IPS-18c (cell line): Measurements from ENCODE around the gene ETNK1.
"Not testable (repeated sequence)": the region's sequence is repeated elsewhere in the genome, so short reads cannot be mapped to it uniquely, and the experiment has no call there.

Experiments
- H3K4me3 ChIP-seq: 2 replicates; pipeline ENCODE4 v1.7.0; 2013; ENCODE audit warnings: low read depth, mild to moderate bottlenecking, low read length, moderate library complexity; ENCODE audit not compliant: insufficient read depth
- H3K9me3 ChIP-seq: one replicate; pipeline ENCODE4 v1.6.1; 2013; ENCODE audit warnings: mild to moderate bottlenecking, low read length, moderate library complexity; ENCODE audit not compliant: control insufficient read depth, insufficient read depth

Gene ETNK1

DNA sequence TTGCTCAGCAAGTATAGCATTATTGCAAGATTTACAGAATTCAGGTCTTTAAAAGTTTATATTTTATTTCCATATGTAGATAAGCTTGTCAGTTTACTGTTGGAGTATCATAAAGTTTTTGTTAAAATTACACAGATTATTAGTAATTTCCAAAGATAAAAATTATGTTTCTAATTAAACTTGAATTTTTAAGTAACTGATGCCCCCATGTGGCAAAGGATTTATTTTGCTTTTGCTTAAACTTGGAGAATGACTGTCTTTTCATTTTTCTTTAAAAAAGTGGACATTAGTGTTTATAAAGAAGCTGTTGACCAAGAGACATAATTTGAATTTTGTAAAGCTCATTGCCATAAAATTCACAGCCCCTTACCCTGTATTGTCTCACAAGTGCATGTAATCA is 45.8 kb downstream of the ETNK1 start:
- Histone ChIP-seq H3K4me3 (no peak overlapping the region), H3K9me3 (no peaks in the 10 kb centered on the region)

DNA sequence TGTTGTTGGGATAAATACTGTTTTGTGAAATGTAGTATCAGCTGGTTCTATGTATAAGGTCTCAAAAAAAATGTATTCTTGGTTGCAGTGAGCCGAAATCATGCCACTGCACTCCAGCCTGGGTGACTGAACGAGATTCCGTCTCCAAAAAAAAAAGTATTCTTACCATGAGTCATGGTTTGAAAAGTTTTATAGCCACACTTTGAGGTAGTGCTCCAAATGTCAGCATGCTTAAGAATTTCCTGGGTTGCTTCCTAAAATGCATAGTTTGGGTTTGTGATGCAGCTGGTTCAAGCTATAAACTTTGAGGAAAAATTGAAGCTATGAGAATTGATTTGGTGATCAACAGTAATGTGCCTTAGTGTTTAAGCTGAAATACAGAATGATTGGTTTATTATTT is 48.0 kb downstream of the ETNK1 start:
- H3K4me3 ChIP-seq = no peak overlapping the region
- no peaks in the 10 kb centered on the region for H3K9me3 ChIP-seq

DNA sequence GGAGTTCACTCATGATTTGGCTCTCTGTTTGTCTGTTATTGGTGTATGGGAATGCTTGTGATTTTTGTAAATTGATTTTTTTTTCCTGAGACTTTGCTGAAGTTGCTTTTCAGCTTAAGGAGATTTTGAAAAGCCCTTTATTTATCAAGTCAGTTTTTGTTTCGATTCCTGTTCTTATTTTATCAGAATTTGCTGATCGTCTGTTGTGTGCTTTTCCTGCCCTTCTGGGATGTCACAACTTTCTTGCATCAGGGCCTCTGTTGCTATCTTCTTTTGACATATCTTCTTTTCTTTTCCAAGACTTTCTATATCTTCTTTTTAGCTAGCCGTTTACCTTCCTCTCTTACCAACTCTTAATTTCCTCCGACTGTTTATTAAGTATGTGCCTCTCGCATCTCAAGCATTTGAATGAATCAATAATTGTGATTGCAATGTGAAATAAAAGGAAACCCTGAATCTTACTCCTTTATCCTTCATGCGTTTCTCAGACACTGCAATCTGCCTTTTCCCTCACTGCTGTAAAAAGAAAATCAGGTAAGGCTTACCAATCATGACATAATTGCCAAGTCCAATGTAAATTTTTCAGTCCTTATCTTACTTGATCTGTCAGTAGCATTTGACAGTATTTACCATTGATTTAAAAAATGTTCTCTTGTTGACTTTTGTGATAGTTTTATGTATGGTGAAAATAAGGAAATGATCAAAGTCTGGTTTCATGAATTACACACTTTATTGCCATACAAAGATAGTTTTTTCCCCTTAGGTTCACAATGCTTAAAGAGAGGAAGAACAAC is 53.0 kb downstream of the ETNK1 start:
- Histone ChIP-seq H3K9me3 (no peaks in the 10 kb centered on the region), H3K4me3 (no peak overlapping the region)

DNA sequence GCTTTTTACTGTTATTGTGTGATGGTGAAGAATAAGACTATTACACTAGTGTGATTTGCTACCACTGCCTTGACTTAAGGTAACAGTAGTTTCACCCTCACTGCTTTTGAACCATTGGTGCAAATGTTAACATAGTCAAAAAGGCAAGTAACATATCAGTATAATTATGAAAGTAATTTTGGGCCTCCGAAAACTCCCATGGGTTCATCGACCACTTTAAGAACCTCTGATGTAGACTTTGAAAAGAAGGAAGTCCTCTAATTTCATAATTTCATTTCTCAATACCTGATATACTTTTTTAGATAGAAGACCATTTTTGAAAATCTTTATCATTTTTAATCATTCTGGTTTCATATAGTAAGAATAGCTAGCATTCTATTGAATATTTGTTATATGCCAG is 57.7 kb downstream of the ETNK1 start:
- H3K9me3 ChIP-seq = no peaks in the 10 kb centered on the region
- no peak overlapping the region for H3K4me3 ChIP-seq

DNA sequence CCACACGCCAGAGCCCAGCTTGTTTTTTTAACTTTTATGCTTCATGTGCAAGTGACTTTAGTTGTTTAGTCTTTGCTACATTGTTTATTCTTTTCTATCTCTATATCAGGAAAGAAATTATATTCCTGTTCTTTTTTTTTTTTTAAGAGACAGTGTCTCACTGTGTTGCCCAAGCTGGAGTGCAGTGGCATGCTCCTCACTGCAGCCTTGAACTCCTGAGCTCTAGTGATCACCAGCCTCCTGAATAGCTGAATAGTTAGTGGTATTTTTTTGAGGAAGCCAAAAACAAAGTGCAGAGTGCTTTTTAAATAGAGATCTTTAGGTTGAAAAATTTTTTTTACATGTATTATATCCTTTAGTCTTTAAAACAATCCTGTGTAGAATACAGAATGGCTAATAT is 58.2 kb downstream of the ETNK1 start:
- H3K9me3 ChIP-seq = no peaks in the 10 kb centered on the region
- H3K4me3 ChIP-seq = no peak overlapping the region

DNA sequence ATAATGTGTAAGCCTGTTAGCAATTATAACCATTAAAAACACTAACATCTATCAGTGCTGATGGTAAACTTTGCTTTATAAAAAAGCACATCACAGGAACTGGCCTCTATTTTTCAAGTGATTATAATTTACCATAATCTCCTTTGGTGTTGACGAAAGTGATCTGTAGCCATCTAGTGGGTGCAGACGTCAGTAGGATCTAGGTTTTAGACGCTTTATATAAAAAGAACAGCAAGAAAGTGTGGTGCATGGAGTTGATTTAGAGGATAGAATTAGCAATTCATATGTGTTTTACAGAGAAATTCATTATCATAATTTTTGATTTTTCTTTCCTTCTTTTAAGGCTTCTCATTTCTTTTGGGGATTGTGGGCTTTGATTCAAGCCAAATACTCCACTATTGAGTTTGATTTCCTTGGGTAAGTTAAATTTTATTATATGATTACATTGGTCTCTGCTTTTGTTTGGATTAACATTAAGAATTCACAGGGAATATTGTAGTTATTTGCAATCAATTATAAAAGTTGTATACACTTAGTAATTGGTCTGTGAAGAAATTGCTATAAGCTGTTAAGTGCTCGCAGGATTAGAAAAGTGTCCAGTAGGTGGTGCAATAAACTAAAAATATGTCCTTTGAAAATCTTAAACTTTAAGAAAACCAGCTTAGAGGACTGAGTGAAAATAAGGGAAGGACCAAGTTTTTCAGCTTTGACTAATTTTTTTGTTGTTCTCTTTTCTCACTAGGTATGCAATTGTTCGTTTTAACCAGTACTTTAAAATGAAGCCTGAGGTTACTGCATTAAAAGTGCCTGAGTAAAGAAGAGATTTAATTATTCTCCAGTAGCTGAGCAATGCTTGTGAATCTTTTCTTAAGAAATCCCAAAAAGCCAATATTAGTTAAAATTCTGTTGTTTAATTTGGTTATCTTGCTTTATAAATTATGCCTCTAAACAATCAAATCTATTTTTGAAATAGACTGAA is 59.5 kb downstream of the ETNK1 start:
- Histone ChIP-seq H3K9me3 (no peaks in the 10 kb centered on the region), H3K4me3 (no peak overlapping the region)

DNA sequence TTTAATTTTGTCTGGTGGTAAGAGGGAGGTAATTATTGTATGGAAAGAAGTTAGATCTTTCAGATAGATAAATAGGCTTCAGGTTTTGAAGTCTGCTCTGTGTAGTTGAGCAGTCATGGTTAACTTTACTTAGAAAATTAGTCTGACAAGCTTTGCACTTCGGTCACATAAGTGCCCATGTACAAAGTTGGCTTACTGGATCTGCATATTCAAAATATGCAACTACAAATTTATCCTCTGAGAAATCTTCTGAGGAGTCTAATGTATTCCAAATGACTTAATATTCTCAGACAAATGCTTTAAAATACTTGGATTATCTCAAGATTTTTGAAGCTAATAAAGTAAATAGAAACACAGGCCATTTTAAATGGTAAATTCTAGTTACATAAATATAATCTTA is 61.2 kb downstream of the ETNK1 start:
- Histone ChIP-seq H3K9me3 (no peaks in the 10 kb centered on the region), H3K4me3 (no peak overlapping the region)

DNA sequence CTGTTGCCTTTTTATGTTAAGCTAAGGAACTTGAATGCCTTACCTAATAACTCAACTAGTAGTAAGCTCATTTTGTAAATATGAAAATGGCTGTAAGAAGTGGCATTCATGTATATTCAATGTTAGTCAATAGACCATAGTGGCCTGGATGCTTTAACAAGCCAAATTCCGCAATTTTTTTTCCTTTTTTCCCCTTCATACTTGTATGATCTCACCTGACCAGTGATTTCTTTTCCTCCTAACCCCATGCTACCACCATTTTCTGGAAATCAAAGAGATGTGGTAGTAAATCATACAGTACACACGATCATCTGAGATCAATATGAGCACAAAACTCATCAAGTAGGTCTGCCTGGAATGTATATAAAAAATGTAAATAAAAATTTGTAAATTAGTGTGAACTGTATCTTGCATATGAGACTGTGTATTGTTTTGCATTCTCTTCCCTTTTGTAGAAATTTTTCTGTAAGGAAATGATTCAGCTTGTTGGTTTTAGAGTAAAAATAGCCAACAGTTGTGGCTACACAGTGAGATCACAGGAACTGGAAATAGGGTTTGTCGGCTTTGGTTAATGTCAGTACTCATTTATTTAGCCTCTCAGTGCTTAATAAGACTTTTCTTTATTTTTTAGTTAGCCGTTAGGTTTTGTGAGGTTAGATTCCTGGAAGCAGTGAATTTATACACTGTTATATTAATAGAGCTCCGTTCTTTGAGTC is 62.5 kb downstream of the ETNK1 start:
- H3K9me3 ChIP-seq = peaks cover under 1% of the 10 kb centered on the region
- no peak overlapping the region for H3K4me3 ChIP-seq

DNA sequence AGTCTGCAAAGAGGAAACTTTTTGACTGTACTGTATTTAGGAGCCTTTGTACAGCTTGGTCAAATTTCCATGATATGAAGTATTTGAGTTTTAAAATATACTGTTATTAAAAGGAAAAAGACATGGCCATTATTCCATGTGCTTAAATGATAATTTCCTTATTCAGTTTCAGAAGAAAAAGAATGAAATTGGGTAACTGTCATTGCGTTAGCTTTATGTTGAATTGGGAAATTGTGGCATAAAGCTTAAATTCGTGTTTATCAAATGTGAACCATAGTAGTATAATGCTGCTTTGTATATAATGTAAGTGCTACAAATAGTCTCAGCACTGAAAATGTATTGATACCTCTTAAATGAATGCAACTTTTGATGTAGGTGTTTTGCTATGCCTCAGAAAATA is 64.9 kb downstream of the ETNK1 start:
- Histone ChIP-seq H3K9me3 (peaks cover 8% of the 10 kb centered on the region), H3K4me3 (no peak overlapping the region)

DNA sequence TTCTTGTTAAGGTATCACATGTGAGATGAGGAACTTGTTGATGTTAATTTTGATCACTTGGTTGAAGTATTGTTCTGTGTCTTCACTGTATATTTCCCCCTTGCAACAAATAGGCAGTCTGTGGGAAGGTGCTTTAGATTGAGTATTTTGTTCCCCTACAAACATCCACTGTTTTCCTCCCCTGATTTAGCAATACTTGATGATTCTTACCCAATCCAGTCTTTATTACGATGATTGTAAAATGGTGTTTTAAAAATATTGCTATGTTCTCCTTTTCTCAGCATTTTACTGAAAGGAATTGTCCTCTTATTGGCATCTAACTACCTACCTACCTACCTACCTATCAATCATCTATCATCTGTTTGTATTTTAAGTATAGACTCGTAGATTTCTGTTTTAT is 66.3 kb downstream of the ETNK1 start:
- Histone ChIP-seq H3K4me3 (no peak overlapping the region), H3K9me3 (peaks cover 10% of the 10 kb centered on the region)

DNA sequence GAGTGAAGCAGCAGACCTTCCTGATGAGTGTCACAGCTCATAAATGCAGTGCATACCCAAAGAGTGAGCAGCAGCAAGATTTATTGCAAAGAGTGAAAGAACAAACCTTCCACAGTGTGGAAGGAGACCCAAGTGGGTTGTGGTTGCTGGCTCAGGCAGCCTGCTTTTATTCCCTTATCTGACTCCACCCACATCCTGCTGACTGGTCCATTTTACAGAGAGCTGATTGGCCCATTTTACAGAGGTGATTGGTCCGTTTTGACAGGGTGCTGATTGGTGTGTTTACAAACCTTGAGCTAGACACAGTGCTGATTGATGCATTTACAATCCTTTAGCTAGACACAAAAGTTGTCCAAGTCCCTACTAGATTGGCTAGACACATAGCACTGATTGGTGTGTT is 67.5 kb downstream of the ETNK1 start:
- H3K4me3 ChIP-seq, H3K9me3 ChIP-seq: not testable (repeated sequence)

DNA sequence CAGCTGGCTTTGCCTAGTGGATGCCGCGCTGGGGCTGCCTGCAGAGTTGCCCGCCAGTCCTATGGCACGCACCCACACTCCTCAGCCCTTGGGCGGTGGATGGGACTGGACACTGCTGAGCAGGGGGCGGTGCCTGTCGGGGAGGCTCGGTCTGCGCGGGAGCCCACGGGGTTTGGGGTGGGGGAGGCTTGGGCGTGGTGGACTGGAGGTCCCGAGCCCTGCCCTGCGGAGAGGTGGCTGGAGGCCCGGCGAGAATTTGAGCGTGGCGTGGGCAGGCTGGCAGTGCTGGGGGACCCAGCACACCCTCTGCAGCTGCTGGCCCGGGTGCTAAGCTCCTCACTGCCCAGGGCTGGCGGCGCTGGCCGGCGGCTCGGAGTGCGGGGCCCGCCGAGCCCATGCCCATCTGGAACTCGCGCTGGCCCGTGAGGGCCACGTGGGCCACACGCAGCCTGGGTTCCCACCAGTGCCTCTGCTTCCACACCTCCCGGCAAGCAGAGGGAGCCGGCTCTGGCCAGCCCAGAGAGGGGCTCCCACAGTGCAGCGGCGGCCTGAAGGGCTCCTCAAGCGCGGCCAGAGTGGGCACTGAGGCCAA is 68.1 kb downstream of the ETNK1 start:
- H3K4me3 ChIP-seq = no peak overlapping the region
- H3K9me3 ChIP-seq = peaks cover 10% of the 10 kb centered on the region

DNA sequence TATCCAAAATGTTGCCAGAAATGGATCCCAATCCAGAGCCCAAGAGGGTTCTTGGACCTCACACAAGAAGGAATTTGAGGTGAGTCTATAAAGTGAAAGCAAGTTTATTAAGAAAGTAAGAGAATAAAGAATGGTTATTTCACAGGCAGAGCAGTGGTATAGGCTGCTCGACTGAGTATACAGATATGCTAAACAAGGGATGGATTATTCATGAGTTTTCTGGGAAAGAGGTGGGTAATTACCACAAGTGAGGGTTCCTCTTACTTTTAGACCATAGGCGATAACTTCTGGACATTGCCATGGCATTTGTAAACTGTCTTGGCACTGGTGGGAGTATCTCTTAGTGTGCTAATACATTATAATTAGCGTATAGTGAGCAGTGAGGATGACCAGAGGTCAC is 73.6 kb downstream of the ETNK1 start:
- Histone ChIP-seq H3K4me3 (no peak overlapping the region), H3K9me3 (peaks cover 3% of the 10 kb centered on the region)

DNA sequence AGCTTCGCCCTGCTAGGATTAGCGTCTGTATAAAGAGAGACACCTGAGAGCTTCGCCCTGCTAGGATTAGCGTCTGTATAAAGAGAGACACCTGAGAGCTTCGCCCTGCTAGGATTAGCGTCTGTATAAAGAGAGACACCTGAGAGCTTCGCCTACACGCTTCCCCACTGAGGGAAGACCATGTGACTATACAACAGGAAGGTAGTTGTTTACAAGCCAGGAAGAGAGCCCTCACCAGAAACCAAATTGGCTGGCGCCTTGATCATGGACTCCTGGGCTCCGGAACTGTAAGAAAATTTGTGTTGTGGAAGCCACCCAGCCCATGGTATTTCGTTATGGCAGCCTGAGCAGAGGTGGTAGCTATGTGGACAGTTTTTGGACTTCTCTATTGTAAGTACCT is 74.7 kb downstream of the ETNK1 start:
- not testable (repeated sequence) for H3K4me3 ChIP-seq, H3K9me3 ChIP-seq

DNA sequence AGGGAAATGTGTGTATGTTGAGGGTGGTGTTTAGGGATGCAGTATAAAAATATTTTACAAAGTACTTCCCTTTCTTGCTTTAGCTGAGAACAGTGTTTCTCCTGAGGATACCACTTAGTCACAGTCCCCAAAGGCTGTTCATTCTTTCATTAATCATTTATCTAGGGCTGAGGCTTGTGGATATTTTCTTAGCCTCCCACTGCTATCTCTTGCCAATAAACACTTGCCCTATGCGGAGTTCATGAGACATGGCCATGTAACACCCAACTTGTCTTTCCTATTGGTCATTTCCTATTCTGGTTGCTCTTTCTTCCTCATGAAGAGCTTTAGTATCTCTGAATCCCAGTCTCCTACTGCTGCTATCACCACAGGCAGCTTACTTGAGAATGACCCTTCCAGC is 75.1 kb downstream of the ETNK1 start:
- no peaks in the 10 kb centered on the region for H3K9me3 ChIP-seq
- H3K4me3 ChIP-seq = no peak overlapping the region

DNA sequence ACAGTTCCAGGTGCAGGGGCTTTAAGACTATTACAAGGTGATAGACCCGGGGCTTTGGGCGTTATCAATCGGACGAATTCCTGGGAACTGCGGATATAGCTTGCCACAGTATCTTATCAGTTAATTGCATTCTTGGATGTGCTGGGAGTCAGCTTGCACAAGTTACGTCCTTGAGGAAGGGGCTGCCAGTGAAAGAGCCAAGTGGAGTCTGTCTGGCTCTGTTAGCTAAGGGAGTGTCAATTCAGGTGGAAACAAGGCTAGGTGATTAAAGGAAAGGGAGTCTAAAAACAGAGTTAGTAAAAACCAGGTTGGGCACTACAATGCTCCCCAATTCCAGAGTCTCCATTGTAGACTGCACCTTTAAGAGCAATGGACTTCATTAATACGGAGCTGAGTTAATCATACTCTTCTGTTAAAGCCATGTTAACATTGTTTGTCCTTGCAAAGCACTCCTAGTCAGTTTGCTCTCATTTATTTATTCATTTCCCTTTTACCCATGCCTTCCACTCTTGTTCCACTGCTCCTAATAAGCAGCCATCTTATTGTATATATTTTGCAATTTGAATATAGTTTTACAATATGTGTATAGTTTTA is 76.3 kb downstream of the ETNK1 start:
- not testable (repeated sequence) for H3K4me3 ChIP-seq, H3K9me3 ChIP-seq

DNA sequence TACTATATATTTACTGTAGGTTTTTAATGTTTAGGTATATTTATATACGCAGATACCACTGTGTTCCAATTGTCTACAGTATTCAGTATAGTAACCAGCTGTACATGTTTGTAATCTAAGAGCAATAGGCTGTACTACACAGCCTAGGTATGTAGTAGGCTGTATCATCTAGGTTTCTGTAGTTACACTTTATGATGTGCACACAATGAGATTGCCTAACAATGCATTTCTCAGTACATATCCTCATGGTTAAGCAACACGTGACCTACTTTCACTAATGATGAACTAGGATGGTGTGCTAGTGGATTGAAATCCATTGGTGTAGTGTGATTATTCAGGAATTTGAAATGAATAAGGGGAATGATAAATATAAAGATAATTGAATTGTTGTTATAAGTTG is 77.7 kb downstream of the ETNK1 start:
- H3K9me3 ChIP-seq = no peaks in the 10 kb centered on the region

More for the DNA sequence above, 77.7 kb downstream of the ETNK1 start:
- no peak overlapping the region for H3K4me3 ChIP-seq
